ENCODE measurements around the gene SCO2. TPM values are rescaled to one million over a fixed set of nuclear protein-coding genes. Genes with fewer than 3 reads are reported as not detected.

Gene SCO2
- polyA plus RNA-seq, 3 donors: 39.5 to 101 (median 69.6) TPM

DNA sequence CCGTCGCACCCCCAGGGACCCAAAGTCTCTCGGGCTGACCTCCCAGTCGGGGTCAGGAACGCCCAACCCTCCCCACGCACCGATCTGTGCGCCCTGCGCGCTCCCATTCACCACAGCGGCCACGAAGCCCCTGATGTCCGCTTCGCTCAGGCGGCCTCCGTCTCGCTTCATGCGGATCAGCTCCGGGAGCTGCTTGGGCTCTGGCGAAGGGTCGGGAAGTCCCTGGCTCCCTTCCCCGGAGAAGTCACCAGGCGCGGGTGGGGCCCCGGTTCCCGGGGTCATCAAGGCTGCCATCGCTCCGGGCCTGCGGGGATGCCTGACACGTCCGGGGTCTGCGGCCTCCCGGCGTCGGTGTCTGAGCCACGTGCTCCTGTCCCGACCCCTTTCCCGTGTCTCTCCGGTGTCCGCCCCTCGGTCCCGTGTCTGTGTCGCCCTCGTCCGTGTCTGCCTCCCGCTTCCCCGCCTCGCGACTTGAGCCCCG lies 4.1 kb upstream of the SCO2 start:
- peak overlapping the region; percentile 100 for H3K9ac ChIP-seq (ENCODE audit: insufficient read depth, low read length, poor library complexity, severe bottlenecking)
- peaks cover 83% of the 10 kb centered on the region for H3K79me2 ChIP-seq (ENCODE audit: insufficient read depth, low read length)
- H3K9me3 ChIP-seq (replicated peaks in 1 of 2; ENCODE audit: control insufficient read depth in 1 of 2, insufficient read depth in 1 of 2, low read length in 2 of 2): no peaks in the 10 kb centered on the region
- H3K27ac ChIP-seq (ENCODE audit: low read depth in 1 of 2, low read length in 2 of 2): peak overlapping the region; percentile 100
- intact Hi-C loops (cut with micrococcal nuclease): loop anchor here (1.0 to 5.0 kb wide), 4 partner anchors 13 to 93 kb away; partner anchors contain the start of genes CHKB (in 2 of the 2) and SYCE3 (in 1 of the 2)
- peaks cover 27 to 30% of the 10 kb centered on the region in 2 donors for H3K36me3 Mint-ChIP-seq
- peak overlapping the region; percentile 91 to 95 for H3K4me3 Mint-ChIP-seq
- no peaks in the 10 kb centered on the region for H3K9me3 Mint-ChIP-seq
- H2AFZ ChIP-seq (ENCODE audit: insufficient read depth, low read depth, low read length, poor library complexity, severe bottlenecking): no peak overlapping the region
- peaks cover 52% of the 10 kb centered on the region for H4K20me1 ChIP-seq (ENCODE audit: insufficient read depth, low read length)
- TF ChIP-seq, protein P1, sequence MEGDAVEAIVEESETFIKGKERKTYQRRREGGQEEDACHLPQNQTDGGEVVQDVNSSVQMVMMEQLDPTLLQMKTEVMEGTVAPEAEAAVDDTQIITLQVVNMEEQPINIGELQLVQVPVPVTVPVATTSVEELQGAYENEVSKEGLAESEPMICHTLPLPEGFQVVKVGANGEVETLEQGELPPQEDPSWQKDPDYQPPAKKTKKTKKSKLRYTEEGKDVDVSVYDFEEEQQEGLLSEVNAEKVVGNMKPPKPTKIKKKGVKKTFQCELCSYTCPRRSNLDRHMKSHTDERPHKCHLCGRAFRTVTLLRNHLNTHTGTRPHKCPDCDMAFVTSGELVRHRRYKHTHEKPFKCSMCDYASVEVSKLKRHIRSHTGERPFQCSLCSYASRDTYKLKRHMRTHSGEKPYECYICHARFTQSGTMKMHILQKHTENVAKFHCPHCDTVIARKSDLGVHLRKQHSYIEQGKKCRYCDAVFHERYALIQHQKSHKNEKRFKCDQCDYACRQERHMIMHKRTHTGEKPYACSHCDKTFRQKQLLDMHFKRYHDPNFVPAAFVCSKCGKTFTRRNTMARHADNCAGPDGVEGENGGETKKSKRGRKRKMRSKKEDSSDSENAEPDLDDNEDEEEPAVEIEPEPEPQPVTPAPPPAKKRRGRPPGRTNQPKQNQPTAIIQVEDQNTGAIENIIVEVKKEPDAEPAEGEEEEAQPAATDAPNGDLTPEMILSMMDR (IDR thresholded peaks at IDR 0.05): no peak
- peak in 1 of 3 donors; percentile 44 for DNase-seq
- H3K4me1 Mint-ChIP-seq: peaks cover 47% of the 10 kb centered on the region
- peak overlapping the region; percentile 72 to 99 (median 73) for H3K4me3 ChIP-seq (replicated peaks in 1 of 3; ENCODE audit: low read depth in 2 of 3, low read length in 3 of 3)
- no peaks in the 10 kb centered on the region for H3K27me3 ChIP-seq (ENCODE audit: control insufficient read depth in 2 of 2, insufficient read depth in 2 of 2, low read length in 2 of 2)
- no peaks in the 10 kb centered on the region for H3K27me3 Mint-ChIP-seq (ENCODE audit: low read depth in 3 of 3)
- WGBS (ENCODE audit: insufficient coverage): 24% methylated on average over 47 of the region's 50 CpGs
- peak overlapping the region; percentile 94 to 100 (median 97) for H3K27ac Mint-ChIP-seq
- peaks cover 61 to 85% of the 10 kb centered on the region in 2 donors for H3K4me1 ChIP-seq (ENCODE audit: control insufficient read depth in 1 of 2, insufficient read depth in 2 of 2, low read length in 2 of 2)
- peaks cover 14 to 20% of the 10 kb centered on the region in 2 donors for H3K36me3 ChIP-seq (replicated peaks in 1 of 2; ENCODE audit: control insufficient read depth in 1 of 2, insufficient read depth in 2 of 2, low read length in 2 of 2)
- peak overlapping the region; percentile 95 for H3K4me2 ChIP-seq (replicated peaks; ENCODE audit: extremely low read depth, low read length, poor library complexity, severe bottlenecking)

DNA sequence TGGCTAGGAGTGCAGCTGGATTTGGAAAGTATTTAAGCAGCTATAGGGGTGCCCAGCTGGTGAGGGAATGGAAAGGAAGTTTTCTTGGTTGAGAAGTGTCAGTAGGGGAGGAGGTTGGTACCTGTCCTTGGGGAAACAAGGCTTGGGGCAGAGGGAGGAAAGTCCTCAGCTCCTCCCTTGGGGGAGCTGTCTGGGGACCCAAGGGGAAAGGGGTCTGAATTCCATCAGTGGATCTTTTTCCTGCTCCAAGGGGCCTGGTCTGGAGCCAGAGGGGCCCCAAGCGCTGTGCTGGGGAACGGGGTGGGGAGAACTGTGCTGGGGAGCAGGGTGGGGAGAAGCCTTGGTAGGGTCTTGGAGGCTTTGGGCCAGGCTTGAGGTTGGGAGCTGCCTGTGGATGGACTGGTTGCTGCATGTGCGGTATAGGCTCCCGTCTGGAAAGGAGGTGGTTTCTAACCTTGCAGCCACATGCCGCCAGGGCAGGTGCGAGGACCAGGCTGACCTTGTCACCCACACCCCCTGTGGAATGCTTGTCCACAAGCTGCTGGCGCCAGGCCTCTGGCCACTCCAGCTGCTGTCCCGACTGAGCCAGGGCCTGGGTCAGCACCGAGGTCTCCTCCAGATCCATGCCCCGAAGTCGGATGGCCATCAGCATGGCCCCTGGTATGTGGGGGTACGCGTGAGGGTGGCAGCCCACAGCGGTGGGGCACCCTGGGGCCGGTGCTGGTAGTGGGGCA lies 3.5 kb upstream of the SCO2 start:
- H4K20me1 ChIP-seq (ENCODE audit: insufficient read depth, low read length): peaks cover 58% of the 10 kb centered on the region
- H2AFZ ChIP-seq (ENCODE audit: insufficient read depth, low read depth, low read length, poor library complexity, severe bottlenecking): no peak overlapping the region
- H3K4me2 ChIP-seq (replicated peaks; ENCODE audit: extremely low read depth, low read length, poor library complexity, severe bottlenecking): peak overlapping the region; percentile 95
- peak overlapping the region; percentile 72 to 99 (median 73) for H3K4me3 ChIP-seq (replicated peaks in 1 of 3; ENCODE audit: low read depth in 2 of 3, low read length in 3 of 3)
- Mint-ChIP-seq H3K27me3 (ENCODE audit: low read depth in 3 of 3) (no peaks in the 10 kb centered on the region), H3K9me3 (no peaks in the 10 kb centered on the region), H3K36me3 (peaks cover 29 to 35% of the 10 kb centered on the region in 2 donors), H3K4me3 (peak overlapping the region; percentile 91 to 95), H3K4me1 (peaks cover 44% of the 10 kb centered on the region), H3K27ac (peak overlapping the region; percentile 94 to 100 (median 97))
- WGBS (ENCODE audit: insufficient coverage): 53% methylated on average over 6 of the region's 15 CpGs
- no peak for DNase-seq
- peaks cover 89% of the 10 kb centered on the region for H3K79me2 ChIP-seq (ENCODE audit: insufficient read depth, low read length)
- intact Hi-C loops (cut with micrococcal nuclease): loop anchor here (1.0 to 5.0 kb wide), 4 partner anchors 13 to 93 kb away; partner anchors contain the start of genes CHKB (in 2 of the 2) and SYCE3 (in 1 of the 2)
- no peaks in the 10 kb centered on the region for H3K9me3 ChIP-seq (replicated peaks in 1 of 2; ENCODE audit: control insufficient read depth in 1 of 2, insufficient read depth in 1 of 2, low read length in 2 of 2)
- peaks cover 20 to 26% of the 10 kb centered on the region in 2 donors for H3K36me3 ChIP-seq (replicated peaks in 1 of 2; ENCODE audit: control insufficient read depth in 1 of 2, insufficient read depth in 2 of 2, low read length in 2 of 2)
- TF ChIP-seq, protein P1 (IDR thresholded peaks at IDR 0.05): no peak
- peak overlapping the region; percentile 100 for H3K27ac ChIP-seq (ENCODE audit: low read depth in 1 of 2, low read length in 2 of 2)
- no peaks in the 10 kb centered on the region for H3K27me3 ChIP-seq (ENCODE audit: control insufficient read depth in 2 of 2, insufficient read depth in 2 of 2, low read length in 2 of 2)
- H3K9ac ChIP-seq (ENCODE audit: insufficient read depth, low read length, poor library complexity, severe bottlenecking): peak overlapping the region; percentile 100
- H3K4me1 ChIP-seq (ENCODE audit: control insufficient read depth in 1 of 2, insufficient read depth in 2 of 2, low read length in 2 of 2): peaks cover 61 to 85% of the 10 kb centered on the region in 2 donors
